ENCODE results near the gene DDX59.

The DDX59 gene

DNA sequence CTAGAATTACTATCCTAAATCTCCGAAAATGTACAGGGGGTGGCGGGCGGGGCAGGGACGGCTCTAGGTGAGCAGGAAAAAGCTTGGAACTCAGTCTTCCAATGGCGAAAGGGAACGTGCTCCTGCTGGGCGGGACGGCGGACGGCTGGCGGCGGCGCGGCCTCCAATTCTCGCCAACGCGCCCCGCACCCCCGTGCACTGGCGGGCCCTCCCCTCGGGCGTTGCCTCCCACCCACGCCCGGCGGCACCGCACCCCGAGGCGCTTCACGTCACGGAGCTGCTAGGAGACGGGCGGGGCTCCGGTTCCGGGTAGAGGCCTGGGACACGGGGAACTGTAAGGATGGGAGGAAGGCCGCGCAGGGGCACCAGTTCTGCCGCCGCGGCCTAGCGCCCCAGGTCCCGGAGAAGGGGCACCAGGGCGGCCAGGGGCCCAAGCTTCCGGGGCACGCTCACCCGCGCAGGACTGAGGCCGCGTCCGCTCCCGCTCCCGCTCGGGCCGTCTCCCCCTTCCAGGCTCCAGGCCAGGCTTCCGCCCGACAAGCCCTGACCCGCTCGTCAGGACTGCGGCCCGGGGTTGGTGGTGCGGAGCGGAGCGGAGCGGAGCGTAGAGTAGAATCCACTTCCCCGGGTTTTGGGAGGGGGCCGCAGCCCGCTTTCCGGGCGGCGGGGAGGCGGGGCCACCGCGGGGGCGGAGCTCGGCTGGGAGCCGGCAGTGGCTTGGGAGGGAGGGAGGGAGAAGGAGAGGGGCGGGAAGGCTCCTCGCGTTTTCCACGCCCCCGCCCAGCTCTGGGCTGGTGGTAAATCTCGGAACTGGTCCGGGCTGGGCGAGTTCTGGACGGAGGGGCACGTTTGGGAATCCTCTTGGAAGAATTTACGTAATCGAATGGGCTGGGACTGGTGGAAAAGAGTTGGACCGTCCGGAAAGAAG lies at the start of gene DDX59:
Gene DDX59 (minus strand): TSS at position 594 of the 928 bp plus-strand sequence. CDS start 3,167 bp downstream, outside the sequence.
- peak; percentile 59 to 98 (median 90) for DNase-seq

DNA sequence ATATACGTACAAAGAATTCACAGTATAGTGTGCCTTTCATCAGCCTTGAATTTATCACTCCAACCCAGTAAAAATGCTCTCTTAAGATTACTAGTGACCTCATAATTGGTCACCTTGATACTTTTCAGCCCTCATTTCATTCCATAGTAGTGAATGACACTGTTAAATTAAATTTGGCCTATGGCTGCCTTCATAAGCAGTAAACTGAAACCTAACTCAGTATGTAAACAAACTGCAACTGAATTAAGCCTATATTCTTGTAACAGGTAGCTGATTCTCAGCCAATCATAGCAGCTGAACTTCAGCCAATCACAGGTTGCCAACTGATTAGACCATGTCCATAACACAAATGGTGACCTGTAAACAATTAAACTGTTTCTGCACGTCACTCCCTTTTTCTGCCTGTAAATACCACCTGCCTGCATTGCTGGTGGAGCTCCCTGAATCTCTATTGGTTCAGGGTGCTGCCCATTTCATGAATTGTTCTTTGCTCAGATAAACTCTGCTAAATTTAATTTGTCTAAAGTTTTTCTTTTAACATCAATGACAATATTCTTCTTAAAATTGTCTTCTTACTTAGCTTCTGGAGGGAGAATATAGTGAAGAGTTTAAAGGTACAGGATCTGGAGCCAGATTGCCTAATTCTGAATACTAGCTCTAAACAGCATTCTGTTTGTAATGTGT lies 44.9 kb upstream of the DDX59 start:
- DNase-seq: no peak

DNA sequence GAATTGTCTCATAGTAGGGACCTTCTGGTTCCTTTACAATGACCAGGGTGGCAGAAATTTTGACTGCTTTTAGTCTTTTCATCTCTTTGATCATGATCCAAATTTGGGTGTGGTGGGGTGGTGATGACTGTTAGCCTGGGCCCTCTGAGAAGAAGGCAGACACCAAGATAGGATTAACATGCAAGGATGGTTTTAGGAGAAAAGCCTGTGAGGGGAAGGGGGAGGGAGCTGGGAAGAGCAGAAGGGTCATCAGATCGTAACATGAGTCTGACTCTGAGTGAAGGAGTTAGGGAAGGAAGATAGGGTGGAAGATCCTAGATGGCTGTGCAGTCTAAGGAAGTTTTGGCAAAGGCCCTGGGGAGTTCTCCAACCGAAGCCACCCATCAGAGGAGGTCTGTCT lies 40.5 kb upstream of the DDX59 start:
- DNase-seq: no peak

DNA sequence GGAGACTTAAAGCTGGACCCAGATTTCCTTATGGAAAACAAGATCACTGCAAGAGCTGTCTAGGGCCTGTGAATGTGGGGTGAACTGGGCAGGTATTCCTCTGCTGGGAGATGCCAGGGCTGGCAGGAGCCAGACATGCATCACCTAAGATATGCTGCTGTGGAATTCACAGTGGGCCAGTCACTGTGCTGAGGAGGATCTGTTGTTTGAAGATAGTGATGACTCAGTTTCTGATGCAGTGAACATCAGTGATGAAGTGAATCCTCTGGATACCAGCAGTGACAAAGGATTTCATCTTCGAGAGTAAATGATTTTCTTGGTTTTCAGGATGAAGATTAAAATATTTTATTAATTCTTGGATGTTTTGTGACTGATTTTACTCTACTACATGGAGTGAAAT lies 39.1 kb upstream of the DDX59 start:
- DNase-seq: no peak

DNA sequence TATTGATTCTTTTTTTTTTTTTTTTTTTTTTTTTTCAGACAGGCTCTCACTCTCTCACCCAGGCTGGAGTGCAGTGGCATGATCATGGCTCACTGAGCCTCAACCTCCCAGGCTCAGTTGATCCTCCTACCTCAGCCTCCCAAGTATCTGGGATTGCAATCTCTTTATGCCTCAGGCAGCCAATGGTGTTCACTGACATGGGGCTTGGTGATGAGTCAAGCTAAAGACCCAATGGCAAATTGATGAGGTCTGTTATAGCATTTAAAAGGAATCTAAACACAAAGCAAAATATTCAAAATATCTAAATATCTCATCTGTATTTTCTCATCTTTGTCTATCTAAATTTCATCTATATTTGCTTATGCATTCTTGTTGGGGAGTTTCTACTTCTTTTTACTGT lies 38.5 kb upstream of the DDX59 start:
- no peak for DNase-seq

DNA sequence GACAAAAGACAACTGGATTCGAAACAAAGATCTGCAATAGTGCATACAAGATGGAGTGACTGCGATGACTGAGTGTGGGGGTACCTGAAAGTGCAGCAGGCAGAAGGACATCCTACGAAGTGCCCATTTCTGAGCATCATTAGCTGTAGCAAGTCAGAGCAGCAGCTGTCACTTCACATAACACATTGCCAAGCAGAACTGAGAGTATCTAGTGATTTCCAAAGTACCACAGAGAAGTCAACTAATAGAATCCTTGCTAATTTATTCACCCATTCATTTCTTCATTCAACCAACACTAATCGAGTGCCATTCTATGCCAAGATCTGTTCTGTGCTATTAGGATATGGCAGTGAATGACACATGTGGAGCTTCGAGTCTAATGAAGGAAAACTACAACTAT lies 37.4 kb upstream of the DDX59 start:
- DNase-seq: no peak

DNA sequence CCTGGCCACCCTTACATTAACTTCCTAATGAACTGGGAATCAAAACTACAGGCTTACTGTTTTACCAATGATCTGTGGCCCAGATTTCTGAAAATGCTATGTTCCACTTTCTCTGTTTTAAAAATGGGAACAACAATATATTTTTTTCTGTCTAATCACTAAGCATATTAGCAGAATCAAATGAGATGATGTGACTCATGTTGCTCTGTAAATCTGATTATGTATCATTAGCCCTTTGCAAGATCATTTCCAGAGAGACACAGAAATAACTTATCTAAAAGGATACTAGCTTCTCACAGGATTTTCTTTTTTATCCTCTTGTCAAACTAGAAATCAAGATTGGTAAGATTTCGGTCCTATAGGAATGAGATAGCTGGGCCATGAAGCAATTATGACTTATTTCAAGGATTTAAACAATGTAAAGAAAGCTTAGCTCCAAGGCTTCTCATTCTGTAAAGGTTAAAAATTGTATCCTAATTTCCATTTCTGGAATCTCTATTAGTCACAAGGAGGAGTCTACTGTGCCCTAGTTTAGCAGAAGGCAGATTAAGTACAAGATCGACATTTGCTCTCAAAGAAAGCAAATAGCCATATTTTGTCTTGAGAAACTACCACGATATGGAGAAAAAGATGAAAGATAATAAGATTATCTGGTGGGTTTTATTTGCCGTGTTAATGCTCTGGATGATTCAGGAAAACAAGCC lies 36.6 kb upstream of the DDX59 start:
- DNase-seq: no peak

DNA sequence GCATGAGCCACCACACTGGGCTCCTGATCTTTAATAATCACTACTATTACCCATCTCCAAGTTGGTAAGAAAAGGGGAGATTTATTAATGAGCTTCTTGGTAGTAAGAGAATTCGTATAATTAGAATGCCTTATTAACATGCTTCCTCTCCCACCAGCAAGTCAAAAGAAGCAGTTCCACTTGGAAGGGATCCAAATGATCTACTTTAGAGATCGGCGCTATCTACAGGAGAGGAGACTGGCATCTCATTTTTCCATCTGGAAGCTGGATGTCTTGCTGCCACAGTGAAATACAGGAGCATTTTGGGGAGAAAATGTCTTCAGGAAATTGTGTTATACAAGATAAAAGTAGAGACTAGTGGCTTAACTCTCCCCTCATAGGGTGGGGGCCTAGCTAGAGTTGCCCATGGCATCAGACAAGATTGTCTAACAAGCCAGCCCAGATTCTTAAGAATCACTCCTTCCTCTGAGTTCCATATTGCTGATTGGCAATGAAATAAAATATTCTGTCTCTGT lies 35.3 kb upstream of the DDX59 start:
- DNase-seq: no peak

DNA sequence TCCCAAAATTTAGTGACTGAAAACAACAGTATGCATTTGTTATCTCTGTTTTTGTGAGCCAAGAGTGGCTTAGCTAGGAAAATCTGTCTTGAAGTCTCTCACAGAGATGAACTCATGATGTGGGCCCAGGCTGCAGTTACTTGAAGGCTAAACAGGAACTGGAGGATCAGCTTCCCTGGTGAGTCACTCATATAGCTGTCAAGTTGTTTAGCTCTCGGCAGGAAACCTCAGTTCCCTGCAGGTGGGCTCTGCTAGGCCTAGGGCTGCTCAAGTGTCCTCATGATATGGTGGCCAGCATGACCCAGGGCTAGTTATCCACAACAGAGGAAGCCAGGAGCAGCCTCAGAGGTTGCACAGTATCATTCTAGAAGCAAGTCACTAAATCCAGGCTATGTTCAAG lies 30.2 kb upstream of the DDX59 start:
- DNase-seq: no peak

DNA sequence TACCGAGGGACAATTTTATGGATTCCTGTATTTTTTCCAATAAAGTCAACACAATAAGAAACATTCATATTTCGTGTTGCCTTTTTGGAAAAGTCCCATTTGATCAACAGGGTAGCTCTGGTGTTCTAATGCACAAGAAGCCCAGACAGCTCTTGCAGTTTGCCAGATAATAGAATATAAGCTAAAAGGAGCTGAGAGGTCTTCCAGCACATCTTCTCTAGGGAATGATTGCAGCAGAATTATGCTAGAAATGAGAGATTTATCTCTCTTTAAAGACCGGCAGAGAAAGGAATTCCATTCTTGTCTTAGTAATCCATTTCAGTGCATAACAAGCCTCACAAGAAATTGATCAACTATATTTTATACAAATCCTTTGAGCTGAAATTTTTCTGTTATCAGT lies 25.0 kb upstream of the DDX59 start:
- no peak for DNase-seq

DNA sequence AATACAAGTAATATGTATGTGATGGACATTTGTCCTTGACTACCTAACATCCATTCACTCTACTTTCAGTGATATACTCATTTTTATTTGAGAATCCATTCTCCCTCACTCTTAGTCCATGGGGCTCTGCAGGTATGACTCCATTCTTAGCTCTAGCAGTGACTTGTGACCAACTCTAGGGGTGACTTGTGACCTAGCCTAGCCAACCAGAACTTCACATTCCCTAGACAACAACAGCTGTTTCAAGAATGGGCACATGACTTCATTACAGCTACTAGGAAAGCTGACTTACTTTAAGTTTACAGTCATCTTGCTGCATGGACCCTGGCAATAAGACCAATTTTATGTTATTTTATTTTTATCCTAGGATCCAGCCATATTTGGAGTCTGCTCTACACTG lies 23.6 kb upstream of the DDX59 start:
- no peak for DNase-seq

DNA sequence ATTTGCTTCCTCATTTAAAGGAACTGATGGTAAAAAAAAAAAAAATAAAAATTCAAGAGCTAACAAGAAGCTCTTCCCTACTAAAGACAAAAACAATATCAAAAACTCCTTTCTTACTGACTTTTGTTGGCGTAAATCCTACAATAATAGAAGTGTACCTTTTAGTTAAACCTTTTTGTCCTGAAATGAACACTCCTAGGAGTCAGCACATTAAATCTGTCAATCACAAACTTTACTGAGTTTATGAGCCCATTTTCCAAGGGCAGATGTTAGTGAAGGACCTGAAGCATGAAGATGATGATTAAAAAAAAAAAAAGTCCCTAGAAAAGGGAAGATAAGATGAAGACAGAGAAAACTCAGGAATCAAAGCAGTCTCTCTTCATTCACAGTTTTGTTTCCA lies 22.6 kb upstream of the DDX59 start:
- DNase-seq: no peak

DNA sequence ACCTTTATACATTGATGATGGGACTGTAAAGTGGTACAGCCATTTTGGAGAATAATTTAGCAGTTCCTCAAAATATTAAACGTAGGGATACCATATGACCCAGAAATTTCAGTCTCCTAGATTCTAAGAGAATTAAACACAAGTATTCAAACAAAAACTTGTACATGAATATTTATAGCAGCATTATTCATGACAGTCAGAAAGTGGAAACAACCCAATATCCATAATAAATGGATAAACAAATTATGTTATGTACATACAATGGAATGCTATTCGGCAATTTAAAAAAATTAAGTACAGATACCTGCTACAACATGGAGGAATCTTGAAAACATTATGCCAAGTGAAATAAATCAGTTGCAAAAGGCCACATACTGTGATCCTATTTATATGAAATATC lies 16.9 kb upstream of the DDX59 start:
- no peak for DNase-seq

DNA sequence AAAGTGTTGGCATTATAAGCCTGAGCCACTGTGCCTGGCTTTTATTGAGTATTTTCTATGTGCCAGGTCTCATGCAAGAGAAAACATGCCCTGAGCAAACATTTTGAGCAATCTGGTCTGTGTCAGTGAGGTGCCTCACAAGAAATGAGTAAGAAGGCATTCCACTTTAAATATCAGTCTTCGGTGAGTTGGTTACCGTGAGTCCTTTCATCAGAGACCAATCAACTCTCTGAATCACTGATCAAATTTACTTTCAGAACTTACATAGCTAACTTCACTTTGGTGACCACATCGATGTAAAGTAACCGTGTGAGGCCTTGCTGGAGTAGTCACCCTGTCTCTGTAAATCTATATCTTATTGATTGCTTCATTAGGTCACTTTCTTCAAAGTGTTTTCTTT lies 14.3 kb upstream of the DDX59 start:
- DNase-seq: no peak

DNA sequence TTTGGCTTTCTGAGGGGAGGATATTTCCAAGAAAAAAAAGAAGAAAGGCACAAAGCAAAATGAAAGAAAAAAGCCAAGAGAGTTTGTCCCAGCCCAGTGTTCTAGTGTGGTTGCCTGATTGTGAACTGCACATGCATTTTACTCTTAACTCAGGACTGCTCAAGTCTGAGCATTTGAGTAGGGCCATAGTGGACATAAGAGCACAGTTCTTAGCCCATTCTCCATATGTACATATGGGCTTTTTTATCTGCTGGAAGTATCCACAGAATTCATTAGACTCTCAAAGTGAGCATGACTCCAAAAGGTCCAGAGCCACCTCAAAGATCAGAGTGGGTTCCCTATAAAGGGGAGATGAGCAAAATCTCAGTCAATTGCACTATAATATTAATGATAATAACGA lies 13.6 kb upstream of the DDX59 start:
- no peak for DNase-seq

DNA sequence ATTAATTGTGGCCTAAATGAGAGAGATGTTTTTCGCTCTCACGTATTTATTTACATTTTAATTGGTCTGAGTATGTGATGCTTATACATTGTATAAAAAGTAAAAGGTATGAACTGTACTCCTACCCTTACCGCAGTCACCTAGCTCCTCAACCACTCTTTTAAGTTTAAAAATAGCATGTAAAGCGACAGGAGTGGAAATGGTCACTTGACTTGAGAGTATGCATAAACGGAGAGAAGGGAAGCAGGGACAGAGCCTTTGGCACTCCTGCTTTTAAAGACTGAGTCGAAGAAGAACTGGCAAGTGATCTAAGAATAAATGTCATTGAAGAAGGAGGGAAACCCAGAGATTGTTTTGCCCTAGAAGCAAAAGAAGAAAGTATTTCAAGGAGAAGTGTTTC lies 11.5 kb upstream of the DDX59 start:
- no peak for DNase-seq

DNA sequence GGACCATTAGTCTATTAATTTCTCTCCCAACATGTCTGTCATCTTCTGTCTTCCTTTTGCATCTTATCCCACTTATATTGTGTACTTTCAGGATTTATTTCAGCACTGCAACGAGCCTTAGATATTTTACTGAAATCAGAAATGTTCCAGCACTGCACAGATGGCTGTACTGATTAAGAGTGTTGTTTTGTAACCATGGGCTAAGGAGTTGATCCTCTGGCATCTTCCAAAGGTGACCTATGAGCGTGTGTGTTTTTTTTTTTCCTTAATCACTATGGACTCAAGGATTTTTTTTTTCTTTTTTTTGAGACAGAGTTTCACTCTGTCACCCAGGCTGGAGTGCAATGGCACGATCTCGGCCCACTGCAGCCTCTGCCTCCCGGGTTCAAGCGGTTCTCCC lies 7.1 kb upstream of the DDX59 start:
- no peak for DNase-seq

DNA sequence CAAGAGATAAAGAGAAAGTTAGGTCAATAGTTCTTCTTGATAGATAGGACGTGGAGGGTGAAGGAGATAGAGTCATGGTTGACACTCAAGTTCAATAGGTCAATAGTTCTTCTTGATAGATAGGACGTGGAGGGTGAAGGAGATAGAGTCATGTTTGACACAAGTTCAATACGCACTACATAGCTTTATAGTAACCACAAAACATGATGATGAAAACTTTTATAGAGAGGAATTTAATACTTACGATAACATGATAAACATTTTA lies 5.8 kb upstream of the DDX59 start:
- DNase-seq: no peak

DNA sequence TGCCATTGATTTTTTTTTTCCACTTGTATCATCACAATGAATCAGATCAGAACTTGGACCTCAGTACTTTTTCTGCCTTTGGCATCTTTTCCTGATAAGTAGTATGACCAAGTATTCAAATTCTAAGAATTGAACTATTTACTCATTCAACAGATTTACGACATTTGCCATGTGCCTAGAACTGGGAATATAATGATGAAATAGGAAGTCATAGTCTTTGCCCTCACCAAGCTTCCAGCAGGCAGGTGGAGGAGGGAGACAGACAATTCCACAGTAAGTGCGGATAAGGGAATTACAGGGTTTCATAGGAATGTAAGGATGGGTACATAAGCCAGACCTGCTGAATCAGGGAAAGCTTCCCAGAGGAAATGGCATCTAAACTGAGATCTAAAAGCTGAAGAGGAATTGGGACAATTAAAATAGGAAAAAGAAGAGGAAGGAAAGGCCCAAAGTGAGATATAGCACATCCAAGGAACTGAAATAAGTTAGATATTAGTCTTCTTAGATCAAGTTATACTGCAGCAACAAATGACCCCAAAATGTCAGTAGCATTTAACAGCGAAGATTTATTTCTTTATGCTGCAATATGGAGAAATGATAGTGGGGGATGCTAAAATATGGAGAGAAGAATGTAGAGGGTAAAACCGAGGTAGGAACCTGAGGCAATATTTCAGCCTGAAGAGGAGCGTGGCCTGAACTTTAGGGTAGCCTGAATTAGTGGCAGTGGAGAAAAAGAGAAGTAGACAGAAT lies 5.3 kb upstream of the DDX59 start:
- DNase-seq: no peak

DNA sequence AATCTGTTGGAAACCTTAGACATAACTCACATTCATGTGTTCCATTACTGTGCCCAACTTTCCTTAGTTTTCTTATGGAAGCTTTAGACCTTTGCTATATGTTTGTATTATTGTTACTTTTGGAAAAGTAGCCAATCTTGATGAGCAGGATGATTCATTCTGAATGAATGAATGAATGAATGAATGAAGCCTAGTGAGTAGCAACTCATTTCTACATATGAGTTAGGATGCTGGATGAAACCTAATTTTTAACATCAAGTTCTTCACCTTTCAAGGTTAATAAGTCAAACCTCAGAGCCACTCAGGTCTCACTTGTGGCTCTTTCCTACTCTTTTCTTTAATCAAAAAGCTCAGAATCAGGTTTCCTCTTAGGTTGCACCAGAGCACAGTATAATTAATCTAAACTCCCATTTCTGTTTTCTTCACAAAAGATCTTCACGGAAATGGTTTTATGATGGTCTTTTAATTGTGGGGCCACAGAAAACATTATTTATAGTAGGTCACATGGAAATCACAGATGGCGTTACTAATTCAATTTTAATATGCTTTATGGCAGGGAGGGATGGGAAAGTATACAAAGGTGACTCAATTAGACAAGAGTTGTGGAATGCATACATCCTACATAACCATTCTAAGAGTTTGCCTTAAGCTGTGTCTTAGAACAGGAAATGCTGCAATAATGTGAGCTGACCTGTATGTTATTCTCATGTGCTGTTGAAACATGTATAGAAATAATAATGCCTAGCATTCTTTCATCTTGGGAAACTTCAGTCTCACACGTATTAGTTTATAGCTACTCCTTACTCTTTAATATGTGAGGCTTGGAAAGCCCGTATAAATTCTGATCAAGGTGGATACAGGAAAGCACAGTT lies 4.5 kb upstream of the DDX59 start:
- no peak for DNase-seq
